H1 (cell line): ENCODE results near the gene RHOB. TPM values are rescaled to one million over a fixed set of nuclear protein-coding genes. Genes with fewer than 3 reads are reported as not detected.

ENCODE experiments used
- ASH2L ChIP-seq: fragments of 200-600, 300-600 bp; sonication (generic); IDR thresholded peaks from one replicate; pipeline ENCODE4 v1.7.1; 2017; ENCODE audit warnings: low read length
- BCL11A ChIP-seq, 2 experiments: IDR thresholded peaks; one replicate each; pipeline ENCODE4 v1.6.1; 2011; ENCODE audit warnings: low read depth in 2 of 2, low read length in 2 of 2, mild to moderate bottlenecking in 2 of 2
- CEBPB ChIP-seq: IDR thresholded peaks from 2 replicates; pipeline ENCODE4 v1.6.1; 2012; ENCODE audit warnings: low read depth, low read length
- CHD7 ChIP-seq: fragments of 300-600 bp; sonication (generic); IDR thresholded peaks from 2 replicates; pipeline ENCODE4 v1.7.1; 2012; ENCODE audit warnings: low read length, moderate library complexity, mild to moderate bottlenecking, inconsistent platforms; ENCODE audit not compliant: insufficient replicate concordance
- GABPA ChIP-seq: IDR thresholded peaks from 2 replicates; pipeline ENCODE4 v1.6.1; 2011; ENCODE audit warnings: mild to moderate bottlenecking, low read length, moderate library complexity, borderline replicate concordance; ENCODE audit not compliant: insufficient read depth
- POLR2A ChIP-seq, 2 experiments: IDR thresholded peaks; 1 replicate in 1 of 2; 2 replicates in 1 of 2; pipeline ENCODE4 v1.6.1; 2011; ENCODE audit warnings: low read depth in 2 of 2, low read length in 2 of 2, mild to moderate bottlenecking in 2 of 2; ENCODE audit errors: control extremely low read depth in 1 of 2
- RFX5 ChIP-seq: IDR thresholded peaks from 2 replicates; pipeline ENCODE4 v1.6.1; 2011; ENCODE audit warnings: low read depth, low read length, improper control_type of control experiment, borderline replicate concordance
- RXRA ChIP-seq: IDR thresholded peaks from 2 replicates; pipeline ENCODE4 v1.6.1; 2011; ENCODE audit warnings: low read depth, mild to moderate bottlenecking, low read length, moderate library complexity; ENCODE audit not compliant: insufficient read depth
- SIN3A ChIP-seq, 2 experiments: IDR thresholded peaks in 1 of 2; conservative IDR thresholded peaks in 1 of 2; 2 replicates each; pipeline ENCODE4 v1.6.1; 2011 to 2012; ENCODE audit warnings: low read length in 2 of 2, improper control_type of control experiment in 1 of 2, low read depth in 1 of 2, mild to moderate bottlenecking in 1 of 2
- ZNF274 ChIP-seq: IDR thresholded peaks from 2 replicates; pipeline ENCODE4 v1.7.0; 2012; ENCODE audit warnings: low read length, borderline replicate concordance; ENCODE audit errors: extremely low read depth
- polyA plus RNA-seq, 7 experiments: library from polyadenylated mRNA; depleted of rRNA in 3 of 7; stranded (reverse) in 5 of 7; unstranded in 2 of 7; fragments of >200 nt in 5 of 7; fragments of 200-250 nt in 2 of 7; gene quantifications; 1 replicate in 5 of 7; 2 replicates in 1 of 7; 4 replicates in 1 of 7; pipeline versions ENCODE4 v1.2.1 to v1.2.3, GENCODE V29; 2011 to 2013; ENCODE audit warnings: missing spikeins in 2 of 7, mixed read lengths in 2 of 7
- total RNA-seq: library from RNA; stranded (reverse); fragmentation: NEBNext Ultra II Directional; extraction: Animal tissue kit (Norgen Biotek cat#: 25700); gene quantifications from 2 replicates; pipeline ENCODE4 v1.2.1, GENCODE V29; 2021
- TF ChIP-seq, protein P1 (sequence below): IDR thresholded peaks from 2 replicates; pipeline ENCODE4 v1.6.1; 2011; ENCODE audit warnings: low read length, improper control_type of control experiment

RHOB gene
- total and polyA plus RNA-seq, 2 of the 8 experiments (the other 6 are each of a cell fraction or from before 2014, with no cell fraction given), result 9.3 to 9.5 TPM

DNA sequence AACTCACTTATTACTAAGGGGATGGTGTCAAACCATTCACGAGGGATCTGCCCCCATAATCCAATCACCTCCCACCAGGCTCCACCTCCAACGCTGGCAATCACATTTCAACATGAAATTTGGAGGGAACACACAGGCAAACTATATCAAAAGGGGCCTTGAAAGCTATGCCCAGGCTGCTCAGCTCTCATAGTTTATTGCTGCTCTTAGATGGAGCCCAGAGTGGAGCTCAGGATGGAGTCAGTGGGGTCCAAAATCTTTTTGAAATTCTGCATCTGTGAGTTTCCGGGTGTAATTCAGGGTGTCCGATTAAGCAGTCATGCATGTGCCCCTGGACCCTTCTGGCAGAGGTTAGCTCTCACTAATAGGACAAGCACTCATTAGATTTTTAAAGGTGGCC lies 24.3 kb downstream of the RHOB start (continued):
- TF ChIP-seq CHD7, result no peak
- TF ChIP-seq RFX5, result no peak
- TF ChIP-seq RXRA, result no peak
- no peak for TF ChIP-seq BCL11A (IDR thresholded peaks at IDR 0.05; ENCODE audit: low read depth in 2 of 2, low read length in 2 of 2)
- TF ChIP-seq, protein P1, sequence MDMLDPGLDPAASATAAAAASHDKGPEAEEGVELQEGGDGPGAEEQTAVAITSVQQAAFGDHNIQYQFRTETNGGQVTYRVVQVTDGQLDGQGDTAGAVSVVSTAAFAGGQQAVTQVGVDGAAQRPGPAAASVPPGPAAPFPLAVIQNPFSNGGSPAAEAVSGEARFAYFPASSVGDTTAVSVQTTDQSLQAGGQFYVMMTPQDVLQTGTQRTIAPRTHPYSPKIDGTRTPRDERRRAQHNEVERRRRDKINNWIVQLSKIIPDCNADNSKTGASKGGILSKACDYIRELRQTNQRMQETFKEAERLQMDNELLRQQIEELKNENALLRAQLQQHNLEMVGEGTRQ, result no peak
- TF ChIP-seq ASH2L, result no peak
- no peak for TF ChIP-seq SIN3A (conservative IDR thresholded peaks at IDR 0.05 in 1 of 2, IDR thresholded peaks at IDR 0.05 in 1 of 2; ENCODE audit: low read depth in 1 of 2, low read length in 2 of 2)
- no peak for TF ChIP-seq GABPA
- no peak for TF ChIP-seq CEBPB
- TF ChIP-seq POLR2A (IDR thresholded peaks at IDR 0.05; ENCODE audit: control extremely low read depth in 1 of 2, low read depth in 2 of 2, low read length in 2 of 2), result no peak
- TF ChIP-seq ZNF274, result no peak
